Breast epithelium (tissue), 3 donors: Measurements from ENCODE around the gene SLC35D2.

Source experiments
- CTCF ChIP-seq, 3 donors: fragments of 450-650 bp; IDR thresholded peaks; one replicate each; pipeline ENCODE4 v1.5.1; 2016 to 2017; ENCODE audit warnings: antibody characterized with exemption in 3 of 3, mild to moderate bottlenecking in 3 of 3, moderate library complexity in 3 of 3
- POLR2A ChIP-seq: fragments of 450-650 bp; IDR thresholded peaks from one replicate; pipeline ENCODE4 v1.6.1; 2016; ENCODE audit warnings: antibody characterized with exemption, mild to moderate bottlenecking, moderate library complexity
- POLR2AphosphoS5 ChIP-seq, 3 donors: sonication (generic); formaldehyde crosslinking; IDR thresholded peaks; one replicate each; pipeline ENCODE4 v1.6.1; 2017; ENCODE audit warnings: antibody characterized with exemption in 3 of 3

GRCh38 chr9:96423985-96424336, 40.5 kb upstream of the SLC35D2 start:
- TF ChIP-seq CTCF (IDR thresholded peaks at IDR 0.05): no peak
- TF ChIP-seq POLR2A: no peak
- peak in 1 of 3 donors; percentile 45 for TF ChIP-seq POLR2AphosphoS5 (IDR thresholded peaks at IDR 0.05)
